ENCODE measurements around the gene LACTB. TPM values are rescaled to one million over a fixed set of nuclear protein-coding genes. Genes with fewer than 3 reads are reported as not detected.

LACTB gene
- polyA plus RNA-seq, 1 donor from 2014 or later, result 24.3 TPM

- H3K4me3 ChIP-seq (ENCODE audit: low read length), result no peak overlapping the region
- H3K27me3 ChIP-seq (ENCODE audit: insufficient read depth, low read depth, low read length), result no peaks in the 10 kb centered on the region
- H4K20me1 ChIP-seq (ENCODE audit: insufficient read depth), result no peaks in the 10 kb centered on the region
- no peaks in the 10 kb centered on the region for H3K79me2 ChIP-seq (replicated peaks; ENCODE audit: insufficient read depth, low read length)
- no peak overlapping the region for H2AFZ ChIP-seq (ENCODE audit: low read depth, low read length)
- H3K9me2 ChIP-seq (ENCODE audit: insufficient read depth, low read length), result no peaks in the 10 kb centered on the region
- no peaks in the 10 kb centered on the region for H3K9me3 ChIP-seq (ENCODE audit: low read length)
- H3K4me2 ChIP-seq (ENCODE audit: low read length), result no peak overlapping the region
- H3K36me3 ChIP-seq (ENCODE audit: insufficient read depth, low read length), result no peaks in the 10 kb centered on the region
- no peaks in the 10 kb centered on the region for H3F3A ChIP-seq (ENCODE audit: insufficient read depth, low read length, poor library complexity, severe bottlenecking)
- H3K27ac ChIP-seq (ENCODE audit: low read length), result no peak overlapping the region
- no peak overlapping the region for H3K9ac ChIP-seq (ENCODE audit: low read length)
- TF ChIP-seq, protein P1, sequence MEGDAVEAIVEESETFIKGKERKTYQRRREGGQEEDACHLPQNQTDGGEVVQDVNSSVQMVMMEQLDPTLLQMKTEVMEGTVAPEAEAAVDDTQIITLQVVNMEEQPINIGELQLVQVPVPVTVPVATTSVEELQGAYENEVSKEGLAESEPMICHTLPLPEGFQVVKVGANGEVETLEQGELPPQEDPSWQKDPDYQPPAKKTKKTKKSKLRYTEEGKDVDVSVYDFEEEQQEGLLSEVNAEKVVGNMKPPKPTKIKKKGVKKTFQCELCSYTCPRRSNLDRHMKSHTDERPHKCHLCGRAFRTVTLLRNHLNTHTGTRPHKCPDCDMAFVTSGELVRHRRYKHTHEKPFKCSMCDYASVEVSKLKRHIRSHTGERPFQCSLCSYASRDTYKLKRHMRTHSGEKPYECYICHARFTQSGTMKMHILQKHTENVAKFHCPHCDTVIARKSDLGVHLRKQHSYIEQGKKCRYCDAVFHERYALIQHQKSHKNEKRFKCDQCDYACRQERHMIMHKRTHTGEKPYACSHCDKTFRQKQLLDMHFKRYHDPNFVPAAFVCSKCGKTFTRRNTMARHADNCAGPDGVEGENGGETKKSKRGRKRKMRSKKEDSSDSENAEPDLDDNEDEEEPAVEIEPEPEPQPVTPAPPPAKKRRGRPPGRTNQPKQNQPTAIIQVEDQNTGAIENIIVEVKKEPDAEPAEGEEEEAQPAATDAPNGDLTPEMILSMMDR (IDR thresholded peaks at IDR 0.05; ENCODE audit: poor library complexity, severe bottlenecking), result no peak
- TF ChIP-seq POLR2AphosphoS5 (IDR thresholded peaks at IDR 0.05), result no peak
Measured at GRCh38 chr15:63079947-63080626, 41.6 kb upstream of the LACTB start.

DNA sequence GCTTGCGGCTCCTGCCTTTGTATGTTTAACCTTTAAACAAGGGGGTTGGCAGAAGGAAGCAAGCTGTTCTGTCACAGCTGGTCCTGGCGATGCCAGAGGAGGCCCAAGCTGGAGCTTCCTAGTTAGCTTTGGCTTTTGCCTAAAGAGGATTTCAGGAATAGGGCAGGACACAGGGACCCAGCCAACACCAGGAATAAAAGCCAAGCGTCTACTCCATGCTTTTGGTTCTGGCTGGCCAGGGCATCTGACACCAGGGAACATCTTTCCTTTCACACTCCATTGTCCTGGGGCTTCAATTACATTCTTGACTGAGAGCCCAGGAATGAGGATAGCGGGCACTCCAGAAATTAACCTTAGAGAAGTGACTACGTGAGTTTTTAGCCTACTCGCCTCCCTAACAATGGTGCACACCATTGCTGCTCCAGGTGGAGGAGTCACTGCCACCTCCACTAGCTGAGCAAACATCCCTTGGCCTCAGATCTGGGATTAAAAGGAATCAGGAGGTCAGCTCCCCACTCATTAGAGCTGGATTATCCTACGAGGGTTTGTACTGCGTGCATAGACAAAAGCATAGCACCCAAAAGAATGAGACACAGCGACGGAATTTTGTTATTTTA lies 40.9 kb upstream of the LACTB start:
- TF ChIP-seq RAD21 (conservative IDR thresholded peaks at IDR 0.05) (no peak), EP300 (conservative IDR thresholded peaks at IDR 0.05; ENCODE audit: poor library complexity, severe bottlenecking) (no peak), TAF1 (IDR thresholded peaks at IDR 0.05; ENCODE audit: low read depth) (no peak), MXI1 (conservative IDR thresholded peaks at IDR 0.05; ENCODE audit: poor library complexity, severe bottlenecking) (no peak), SMC3 (conservative IDR thresholded peaks at IDR 0.05; ENCODE audit: poor library complexity) (no peak), POLR2AphosphoS5 (IDR thresholded peaks at IDR 0.05) (no peak), EZH2 (IDR thresholded peaks at IDR 0.05; ENCODE audit: borderline replicate concordance, insufficient read depth, low read length, poor library complexity, severe bottlenecking) (no peak), REST (IDR thresholded peaks at IDR 0.05; ENCODE audit: borderline replicate concordance) (no peak)
- TF ChIP-seq, protein P1 (IDR thresholded peaks at IDR 0.05; ENCODE audit: poor library complexity, severe bottlenecking), result no peak
- no peaks in the 10 kb centered on the region for H3K79me2 ChIP-seq (replicated peaks; ENCODE audit: insufficient read depth, low read length)
- no peaks in the 10 kb centered on the region for H3K27me3 ChIP-seq (ENCODE audit: insufficient read depth, low read depth, low read length)
- no peak overlapping the region for H2AFZ ChIP-seq (ENCODE audit: low read depth, low read length)
- no peak overlapping the region for H3K9ac ChIP-seq (ENCODE audit: low read length)
- H3K36me3 ChIP-seq (ENCODE audit: insufficient read depth, low read length), result no peaks in the 10 kb centered on the region
- no peaks in the 10 kb centered on the region for H4K20me1 ChIP-seq (ENCODE audit: insufficient read depth)
- H3F3A ChIP-seq (ENCODE audit: insufficient read depth, low read length, poor library complexity, severe bottlenecking), result no peaks in the 10 kb centered on the region
- H3K4me2 ChIP-seq (ENCODE audit: low read length), result no peak overlapping the region
- no peaks in the 10 kb centered on the region for H3K9me3 ChIP-seq (ENCODE audit: low read length)
- no peak overlapping the region for H3K4me3 ChIP-seq (ENCODE audit: low read length)
- H3K27ac ChIP-seq (ENCODE audit: low read length), result no peak overlapping the region
- no peaks in the 10 kb centered on the region for H3K9me2 ChIP-seq (ENCODE audit: insufficient read depth, low read length)
